Lower leg skin (tissue), 3 donors: ENCODE measurements around the gene TSEN2.

Experiments
- CTCF ChIP-seq, 3 donors: fragments of 450-650 bp; IDR thresholded peaks; one replicate each; pipeline ENCODE4 v1.5.1; 2016; ENCODE audit warnings: antibody characterized with exemption in 3 of 3, mild to moderate bottlenecking in 3 of 3, moderate library complexity in 2 of 3
- POLR2A ChIP-seq, 2 donors: fragments of 450-650 bp; IDR thresholded peaks; one replicate each; pipeline ENCODE4 v1.6.1; 2016 to 2017; ENCODE audit warnings: antibody characterized with exemption in 2 of 2, mild to moderate bottlenecking in 1 of 2, moderate library complexity in 1 of 2

DNA sequence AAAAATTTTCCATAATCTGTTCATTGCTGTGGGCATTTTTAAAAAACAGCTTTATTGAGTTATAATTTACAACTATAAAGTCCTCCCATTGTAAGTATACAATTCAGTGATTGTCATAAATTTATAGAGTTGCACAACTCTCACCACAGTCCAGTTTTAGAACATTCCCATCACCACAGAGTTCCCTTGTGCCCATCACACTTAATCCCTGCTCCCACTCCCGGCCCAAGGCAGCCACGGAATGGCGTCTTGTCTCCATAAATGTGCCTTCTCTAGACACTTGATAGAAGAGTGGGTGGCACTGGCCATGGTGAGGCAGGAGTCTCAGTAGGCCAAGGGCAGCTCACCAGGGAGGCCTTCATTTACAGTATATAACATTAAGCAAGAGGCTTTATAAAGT, 6.3 kb downstream of the TSEN2 start:
- TF ChIP-seq CTCF (IDR thresholded peaks at IDR 0.05) (no peak), POLR2A (IDR thresholded peaks at IDR 0.05) (no peak)
